ENCODE measurements around the gene IL1RAPL1.

DNA sequence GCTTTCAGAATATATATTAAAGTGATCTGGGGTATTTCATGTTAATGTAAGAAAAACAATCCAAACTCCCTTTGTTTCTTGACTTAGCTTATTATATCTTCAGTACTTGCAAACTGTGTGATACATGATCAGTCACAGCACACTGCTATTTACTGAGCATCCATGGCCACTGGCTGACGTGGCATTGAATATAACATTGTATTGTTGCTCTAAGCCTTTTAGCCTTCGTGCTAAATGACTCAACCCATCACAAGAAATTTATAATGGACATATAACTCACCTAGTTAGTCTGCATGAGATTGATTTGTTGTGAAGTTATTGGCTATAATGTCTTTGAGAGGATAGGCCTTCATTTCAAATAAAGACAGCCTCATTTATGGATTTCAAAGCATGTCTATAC, 642.6 kb downstream of the IL1RAPL1 start:
- no peak for TF ChIP-seq CTCF (IDR thresholded peaks at IDR 0.05)
- no peak for TF ChIP-seq ZC3H11A (IDR thresholded peaks at IDR 0.05)
- no peak for TF ChIP-seq POLR2A (IDR thresholded peaks at IDR 0.05; ENCODE audit: low read length)
- no peak for TF ChIP-seq TFCP2L1 (CRISPR knock-in tag; IDR thresholded peaks at IDR 0.05)
- no peak for TF ChIP-seq TP53 (CRISPR knock-in tag; IDR thresholded peaks at IDR 0.05)
- no peak for TF ChIP-seq ZFP36 (IDR thresholded peaks at IDR 0.05; ENCODE audit: borderline replicate concordance, partially characterized antibody)
- no peak for TF ChIP-seq RFX5 (IDR thresholded peaks at IDR 0.05)
- TF ChIP-seq JUNB (IDR thresholded peaks at IDR 0.05), result no peak
- TF ChIP-seq EP300 (IDR thresholded peaks at IDR 0.05), result no peak
- no peak for TF ChIP-seq HDAC2 (IDR thresholded peaks at IDR 0.05)
- no peak for TF ChIP-seq SMC3 (IDR thresholded peaks at IDR 0.05)
- TF ChIP-seq RCOR1 (IDR thresholded peaks at IDR 0.05; ENCODE audit: low read depth, low read length), result no peak
- no peak for TF ChIP-seq RAD21 (conservative IDR thresholded peaks at IDR 0.05 in 1 of 2, IDR thresholded peaks at IDR 0.05 in 1 of 2)
- no peak for TF ChIP-seq MAX (IDR thresholded peaks at IDR 0.05)
